LNCaP clone FGC (cell line): ENCODE measurements around the gene CCDC134.

Experiments
- DNase-seq: peaks from one replicate; pipeline ENCODE4 v3.0.0-alpha.2; 2011; ENCODE audit warnings: low read depth
- H3K4me3 ChIP-seq: 2 replicates; pipeline ENCODE4 v1.5.1; 2011; ENCODE audit warnings: mild to moderate bottlenecking, low read depth, low read length, control low read depth
- CTCF ChIP-seq: IDR thresholded peaks from 2 replicates; pipeline ENCODE4 v1.5.1; 2012; ENCODE audit warnings: mild to moderate bottlenecking; ENCODE audit not compliant: control insufficient read depth, insufficient read depth; ENCODE audit errors: extremely low read depth

The CCDC134 gene

GRCh38 chr22:41828516-41828915, 28.0 kb downstream of the CCDC134 start:
- no peak for DNase-seq
- H3K4me3 ChIP-seq: no peak overlapping the region
- no peak for TF ChIP-seq CTCF

- no peak overlapping the region for H3K4me3 ChIP-seq
- no peak for DNase-seq
- no peak for TF ChIP-seq CTCF
Measured at GRCh38 chr22:41830174-41830573, 29.7 kb downstream of the CCDC134 start.

GRCh38 chr22:41831383-41831782, 30.9 kb downstream of the CCDC134 start:
- TF ChIP-seq CTCF: no peak
- no peak overlapping the region for H3K4me3 ChIP-seq
- no peak for DNase-seq

- no peak for DNase-seq
- no peak for TF ChIP-seq CTCF
- H3K4me3 ChIP-seq: peak overlapping the region; percentile 72
Measured at GRCh38 chr22:41831828-41832552, 31.5 kb downstream of the CCDC134 start.

GRCh38 chr22:41832553-41833368, 32.3 kb downstream of the CCDC134 start, which contains the start of gene SREBF2:
Gene SREBF2 (plus strand): TSS chr22:41833105. CDS start chr22:41833271, 166 bp downstream.
- TF ChIP-seq CTCF: 0 out of 2 replicates have a peak, but pooled peaks have one; percentile 16
- peak; percentile 99 for DNase-seq
- H3K4me3 ChIP-seq: peak within 1 kb of the TSS; percentile 72

- TF ChIP-seq CTCF: no peak
- peak overlapping the region; percentile 72 for H3K4me3 ChIP-seq
- no peak for DNase-seq
Measured at GRCh38 chr22:41833369-41834004, 33.0 kb downstream of the CCDC134 start.
